ENCODE measurements around the gene GLI3.
A peak's percentile ranks its signal among the peaks of the same experiment; 100 is the strongest.

The GLI3 gene

GRCh38 chr7:42232275-42232674 is 4.7 kb downstream of the GLI3 start (continued):
- TF ChIP-seq, protein P1, sequence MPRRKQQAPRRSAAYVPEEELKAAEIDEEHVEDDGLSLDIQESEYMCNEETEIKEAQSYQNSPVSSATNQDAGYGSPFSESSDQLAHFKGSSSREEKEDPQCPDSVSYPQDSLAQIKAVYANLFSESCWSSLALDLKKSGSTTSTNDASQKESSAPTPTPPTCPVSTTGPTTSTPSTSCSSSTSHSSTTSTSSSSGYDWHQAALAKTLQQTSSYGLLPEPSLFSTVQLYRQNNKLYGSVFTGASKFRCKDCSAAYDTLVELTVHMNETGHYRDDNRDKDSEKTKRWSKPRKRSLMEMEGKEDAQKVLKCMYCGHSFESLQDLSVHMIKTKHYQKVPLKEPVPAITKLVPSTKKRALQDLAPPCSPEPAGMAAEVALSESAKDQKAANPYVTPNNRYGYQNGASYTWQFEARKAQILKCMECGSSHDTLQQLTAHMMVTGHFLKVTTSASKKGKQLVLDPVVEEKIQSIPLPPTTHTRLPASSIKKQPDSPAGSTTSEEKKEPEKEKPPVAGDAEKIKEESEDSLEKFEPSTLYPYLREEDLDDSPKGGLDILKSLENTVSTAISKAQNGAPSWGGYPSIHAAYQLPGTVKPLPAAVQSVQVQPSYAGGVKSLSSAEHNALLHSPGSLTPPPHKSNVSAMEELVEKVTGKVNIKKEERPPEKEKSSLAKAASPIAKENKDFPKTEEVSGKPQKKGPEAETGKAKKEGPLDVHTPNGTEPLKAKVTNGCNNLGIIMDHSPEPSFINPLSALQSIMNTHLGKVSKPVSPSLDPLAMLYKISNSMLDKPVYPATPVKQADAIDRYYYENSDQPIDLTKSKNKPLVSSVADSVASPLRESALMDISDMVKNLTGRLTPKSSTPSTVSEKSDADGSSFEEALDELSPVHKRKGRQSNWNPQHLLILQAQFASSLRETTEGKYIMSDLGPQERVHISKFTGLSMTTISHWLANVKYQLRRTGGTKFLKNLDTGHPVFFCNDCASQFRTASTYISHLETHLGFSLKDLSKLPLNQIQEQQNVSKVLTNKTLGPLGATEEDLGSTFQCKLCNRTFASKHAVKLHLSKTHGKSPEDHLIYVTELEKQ (tag by site-specific recombination; IDR thresholded peaks at IDR 0.05; ENCODE audit: borderline replicate concordance) = 0 out of 2 replicates have a peak, but pooled peaks have one; percentile 27
- TF ChIP-seq ZNF366 (tag by site-specific recombination; conservative IDR thresholded peaks at IDR 0.05) (peak; percentile 90), ZNF654 (tag by site-specific recombination; IDR thresholded peaks at IDR 0.05; ENCODE audit: low read depth) (no peak; the same call in 1 of the 2 replicates), ZNF621 (tag by site-specific recombination; IDR thresholded peaks at IDR 0.05) (no peak), ZNF341 (tag by site-specific recombination; IDR thresholded peaks at IDR 0.05; ENCODE audit: low read depth) (no peak), ZNF704 (tag by site-specific recombination; IDR thresholded peaks at IDR 0.05) (no peak), BCL6B (tag by site-specific recombination; IDR thresholded peaks at IDR 0.05) (no peak), ZNF624 (tag by site-specific recombination; IDR thresholded peaks at IDR 0.05) (no peak), WT1 (tag by site-specific recombination; IDR thresholded peaks at IDR 0.05) (peak; percentile 87), IKZF3 (tag by site-specific recombination; IDR thresholded peaks at IDR 0.05) (peak; percentile 49; the same call in 1 of the 2 replicates), ZNF23 (tag by site-specific recombination; IDR thresholded peaks at IDR 0.05; ENCODE audit: borderline replicate concordance) (no peak), ZNF132 (tag by site-specific recombination; IDR thresholded peaks at IDR 0.05; ENCODE audit: borderline replicate concordance) (no peak), ZBTB1 (tag by site-specific recombination; IDR thresholded peaks at IDR 0.05) (no peak), ZNF561 (tag by site-specific recombination; IDR thresholded peaks at IDR 0.05; ENCODE audit: borderline replicate concordance) (peak; percentile 64; the same call in 1 of the 2 replicates), ZNF626 (tag by site-specific recombination; IDR thresholded peaks at IDR 0.05) (no peak), CTCF (tag by site-specific recombination; IDR thresholded peaks at IDR 0.05) (no peak), ZNF530 (tag by site-specific recombination; IDR thresholded peaks at IDR 0.05; ENCODE audit: low read depth) (no peak), GLI4 (tag by site-specific recombination; IDR thresholded peaks at IDR 0.05) (no peak), PRDM1 (tag by site-specific recombination; IDR thresholded peaks at IDR 0.05) (0 out of 2 replicates have a peak, but pooled peaks have one; percentile 13), ZNF184 (tag by site-specific recombination; IDR thresholded peaks at IDR 0.05) (0 out of 2 replicates have a peak, but pooled peaks have one; percentile 38), ZSCAN23 (tag by site-specific recombination; IDR thresholded peaks at IDR 0.05) (no peak)
